Measurements from ENCODE around the gene HAP1. TPM values are rescaled to one million over a fixed set of nuclear protein-coding genes. Genes with fewer than 3 reads are reported as not detected.

The HAP1 gene
- total RNA-seq, 1 experiment from 2014 or later = 2.5 TPM

GRCh38 chr17:41707803-41708669 is 26.4 kb downstream of the HAP1 start:
- TF ChIP-seq CTCF (conservative IDR thresholded peaks at IDR 0.05) = no peak
- Mint-ChIP-seq H3K4me1 (peaks cover 18 to 20% of the 10 kb centered on the region in 2 experiments), H3K27ac (no peak overlapping the region; a peak in 1 of 7 replicates), H3K36me3 (ENCODE audit: insufficient read depth in 1 of 3, low read depth in 3 of 3) (peaks cover 0 to 6% (median 4%) of the 10 kb centered on the region in 3 experiments; a peak in 3 of 7 replicates), H3K9me3 (peaks cover 12 to 14% of the 10 kb centered on the region in 2 experiments), H3K4me3 (no peak overlapping the region), H3K27me3 (ENCODE audit: low read depth) (peaks cover 99% of the 10 kb centered on the region)
- no peak overlapping the region for H3K14ac ChIP-seq (ENCODE audit: insufficient read depth, low read length)
- no peaks in the 10 kb centered on the region for H3K9me3 ChIP-seq (ENCODE audit: control insufficient read depth, low read depth, low read length)
- no CpG with 5 or more reads among the region's 10 CpGs for WGBS (ENCODE audit: extremely low coverage, insufficient read length, low lambda C conversion rate)
- H2BK20ac ChIP-seq (ENCODE audit: low read depth, low read length, poor library complexity, severe bottlenecking) = no peak overlapping the region
- no peak overlapping the region for H2BK120ac ChIP-seq (ENCODE audit: low read depth, low read length, poor library complexity, severe bottlenecking)
- no peak overlapping the region for H3K4me2 ChIP-seq (ENCODE audit: insufficient read depth, insufficient read length, low read length)
- H4K8ac ChIP-seq (replicated peaks; ENCODE audit: insufficient read length, low read depth, low read length) = no peak overlapping the region
- no peaks in the 10 kb centered on the region for H3K23me2 ChIP-seq (ENCODE audit: insufficient read length, low read depth, low read length, poor library complexity, severe bottlenecking)
- peaks cover 3% of the 10 kb centered on the region; the same call in 1 of the 2 replicates for H3K4me1 ChIP-seq (ENCODE audit: insufficient read depth, low read length)
- H3K79me2 ChIP-seq (ENCODE audit: insufficient read depth, low read length) = no peaks in the 10 kb centered on the region
- H3T11ph ChIP-seq (ENCODE audit: low read length) = no peak overlapping the region
- no peak overlapping the region for H3K23ac ChIP-seq (ENCODE audit: insufficient read length, low read depth, low read length)
- no peak overlapping the region for H2BK5ac ChIP-seq (ENCODE audit: insufficient read length, low read length)
- no peak overlapping the region for H2AK5ac ChIP-seq (ENCODE audit: insufficient read length, low read length)
- H3K79me1 ChIP-seq (ENCODE audit: insufficient read depth, low read depth, low read length, poor library complexity, severe bottlenecking) = no peaks in the 10 kb centered on the region
- no peak overlapping the region for H2BK15ac ChIP-seq (ENCODE audit: low read depth, low read length)
- peaks cover 41% of the 10 kb centered on the region; the same call in 1 of the 2 replicates for H3K27me3 ChIP-seq (ENCODE audit: insufficient read depth, low read length)
- no peak overlapping the region for H3K56ac ChIP-seq (ENCODE audit: insufficient read length, low read depth, low read length)
- no peak overlapping the region for H3K9ac ChIP-seq (ENCODE audit: extremely low read depth, insufficient read length, low read length)
- no peak overlapping the region for H3K18ac ChIP-seq (ENCODE audit: insufficient read length, low read depth, low read length)
- no peak overlapping the region for H2BK12ac ChIP-seq (ENCODE audit: insufficient read length, low read depth, low read length)
- H4K20me1 ChIP-seq (ENCODE audit: control insufficient read depth, insufficient read depth, insufficient read length) = no peaks in the 10 kb centered on the region
- no peak overlapping the region for H4K91ac ChIP-seq (ENCODE audit: insufficient read length, low read depth, low read length)
- no peak overlapping the region for H3K27ac ChIP-seq (ENCODE audit: insufficient read length, low read depth, low read length)
- H3K4ac ChIP-seq (ENCODE audit: low read depth, low read length) = no peak overlapping the region
- no peak overlapping the region for H4K5ac ChIP-seq (ENCODE audit: insufficient read length, low read depth, low read length)
- H2AFZ ChIP-seq (ENCODE audit: low read length) = no peak overlapping the region
- no peak for DNase-seq
